B cell (primary cell): ENCODE measurements around the gene KIF16B. TPM values are rescaled to one million over a fixed set of nuclear protein-coding genes. Genes with fewer than 3 reads are reported as not detected.

Experiments
- ATAC-seq: fragments of 200-7000 bp; cut with Tn5 transposase; one replicate; pipeline ENCODE4 v1.10.0; 2021; ENCODE audit warnings: low read depth, mild to moderate bottlenecking, moderate number of reproducible peaks, moderate library complexity
- CTCF ChIA-PET: fragments of 350-600 bp; sonication (Branson Sonifier 250); formaldehyde crosslinking; loops from one replicate; lab custom pipeline; 2021; ENCODE audit warnings: antibody characterized with exemption, inconsistent platforms; lab: Charles Lee
- POLR2A ChIA-PET: fragments of 350-600 bp; sonication (Branson Sonifier 250); formaldehyde crosslinking; loops from one replicate; lab custom pipeline; 2021; ENCODE audit warnings: antibody characterized with exemption; lab: Charles Lee
- DNase-seq: peaks from one replicate; pipeline ENCODE4 v3.0.0; 2013
- H2AFZ ChIP-seq: 2 replicates; pipeline ENCODE4 v1.6.1; 2012; ENCODE audit warnings: mild to moderate bottlenecking, low read depth, low read length; ENCODE audit not compliant: insufficient read depth, poor library complexity, severe bottlenecking
- H3K27ac ChIP-seq, 2 donors: 1 replicate in 1 of 2; 2 replicates in 1 of 2; pipeline ENCODE4 v1.5.1; 2012 to 2013; ENCODE audit warnings: low read length in 2 of 2, mild to moderate bottlenecking in 2 of 2, moderate library complexity in 1 of 2
- H3K27me3 ChIP-seq, 4 experiments: fragments of 200-600 bp in 1 of 4; sonication (generic) in 1 of 4; replicated peaks in 1 of 4; 1 replicate in 2 of 4; 2 replicates in 2 of 4; pipeline versions ENCODE4 v1.6.1 to v1.7.0; 2013 to 2016; ENCODE audit warnings: low read length in 3 of 4, mild to moderate bottlenecking in 2 of 4, mixed read lengths in 1 of 4, moderate library complexity in 1 of 4; ENCODE audit not compliant: insufficient read depth in 4 of 4, control insufficient read depth in 3 of 4; ENCODE audit errors: control extremely low read depth in 1 of 4
- H3K36me3 ChIP-seq, 2 experiments: replicated peaks in 1 of 2; 1 replicate in 1 of 2; 2 replicates in 1 of 2; pipeline versions ENCODE4 v1.6.1 to v1.7.1; 2013; ENCODE audit warnings: low read length in 1 of 2; ENCODE audit not compliant: insufficient read depth in 2 of 2, control insufficient read depth in 1 of 2; ENCODE audit errors: control extremely low read depth in 1 of 2, extremely low read depth in 1 of 2
- H3K4me1 ChIP-seq, 2 donors: fragments of 200-600 bp in 1 of 2; sonication (generic) in 1 of 2; 1 replicate in 1 of 2; 2 replicates in 1 of 2; pipeline versions ENCODE4 v1.5.1 to v1.6.1; 2013 to 2017; ENCODE audit warnings: low read length in 2 of 2; ENCODE audit not compliant: control insufficient read depth in 2 of 2, insufficient read depth in 2 of 2
- H3K4me2 ChIP-seq: replicated peaks from 2 replicates; pipeline ENCODE3; 2012; ENCODE audit warnings: mild to moderate bottlenecking, low read depth, low read length; ENCODE audit not compliant: poor library complexity, severe bottlenecking
- H3K4me3 ChIP-seq, 5 experiments: fragments of 200-600 bp in 1 of 5; sonication (generic) in 1 of 5; 1 replicate in 3 of 5; 2 replicates in 2 of 5; pipeline versions ENCODE4 v1.5.1 to v1.7.0; 2011 to 2016; ENCODE audit warnings: low read length in 4 of 5, mild to moderate bottlenecking in 4 of 5, low read depth in 2 of 5, control low read depth in 1 of 5, moderate library complexity in 1 of 5; ENCODE audit not compliant: insufficient read depth in 1 of 5; ENCODE audit errors: control extremely low read depth in 1 of 5, extremely low read depth in 1 of 5
- H3K79me2 ChIP-seq: fragments of 200-600 bp; sonication (generic); one replicate; pipeline ENCODE4 v1.6.0; 2016; ENCODE audit warnings: low read length; ENCODE audit not compliant: control insufficient read depth, insufficient read depth
- H3K9ac ChIP-seq: fragments of 200-600 bp; sonication (generic); 2 replicates; pipeline ENCODE4 v1.6.1; 2017; ENCODE audit warnings: mild to moderate bottlenecking, low read length, moderate library complexity
- H3K9me3 ChIP-seq, 3 donors: one replicate each; pipeline versions ENCODE4 v1.6.1 to v1.7.1; 2013; ENCODE audit warnings: low read length in 2 of 3; ENCODE audit not compliant: control insufficient read depth in 2 of 3, insufficient read depth in 1 of 3; ENCODE audit errors: control extremely low read depth in 1 of 3
- H4K20me1 ChIP-seq: 2 replicates; pipeline ENCODE4 v1.6.0; 2012; ENCODE audit warnings: mild to moderate bottlenecking, low read length; ENCODE audit not compliant: insufficient read depth, control insufficient read depth, poor library complexity, severe bottlenecking
- H3K27ac Mint-ChIP-seq: one replicate; pipeline ENCODE4 v1.8.0; 2021; ENCODE audit warnings: mixed read lengths
- H3K27me3 Mint-ChIP-seq: one replicate; pipeline ENCODE4 v1.8.0; 2021; ENCODE audit warnings: mixed read lengths
- H3K4me1 Mint-ChIP-seq: one replicate; pipeline ENCODE4 v1.8.0; 2021; ENCODE audit warnings: mixed read lengths
- H3K4me3 Mint-ChIP-seq: one replicate; pipeline ENCODE4 v1.8.0; 2021; ENCODE audit warnings: mixed read lengths
- H3K9me3 Mint-ChIP-seq: one replicate; pipeline ENCODE4 v1.8.0; 2022; ENCODE audit warnings: mixed read lengths; ENCODE audit not compliant: insufficient read depth
- EZH2 ChIP-seq: IDR thresholded peaks from 2 replicates; pipeline ENCODE4 v1.6.1; 2012; ENCODE audit warnings: borderline replicate concordance, low read depth, mild to moderate bottlenecking, moderate library complexity, low read length; ENCODE audit not compliant: insufficient read depth, poor library complexity, severe bottlenecking
- WGBS: methylation state at CpG from one replicate; pipeline ENCODE4 v1.1.5; 2013; ENCODE audit warnings: missing lambda C conversion rate; ENCODE audit not compliant: insufficient coverage; 5-methylcytosine and 5-hydroxymethylcytosine counted together
- intact Hi-C: fragments of 100-400 bp; cut with micrococcal nuclease; formaldehyde crosslinking; loops from one replicate; pipeline ENCODE4 v1.10.0; 2022
- polyA plus RNA-seq: library from polyadenylated mRNA; depleted of rRNA; stranded (reverse); fragments of >200 nt; gene quantifications from 2 replicates; pipeline ENCODE4 v1.2.3, GENCODE V29; 2012
- total RNA-seq, 2 donors: library from RNA; stranded (reverse); fragments of 120-200 nt in 1 of 2; gene quantifications; 1 replicate in 1 of 2; 2 replicates in 1 of 2; pipeline versions ENCODE4 v1.2.3 to v1.2.4, GENCODE V29; 2013 to 2022
- TF ChIP-seq, protein P1 (sequence below): fragments of 200-600 bp; IDR thresholded peaks from one replicate; pipeline ENCODE4 v1.8.0; 2022; ENCODE audit warnings: antibody characterized with exemption, mild to moderate bottlenecking

KIF16B gene
- total and polyA plus RNA-seq, 2 donors (not counting 1 experiment from before 2014, with no cell fraction given): 4.5 to 13.0 TPM

DNA sequence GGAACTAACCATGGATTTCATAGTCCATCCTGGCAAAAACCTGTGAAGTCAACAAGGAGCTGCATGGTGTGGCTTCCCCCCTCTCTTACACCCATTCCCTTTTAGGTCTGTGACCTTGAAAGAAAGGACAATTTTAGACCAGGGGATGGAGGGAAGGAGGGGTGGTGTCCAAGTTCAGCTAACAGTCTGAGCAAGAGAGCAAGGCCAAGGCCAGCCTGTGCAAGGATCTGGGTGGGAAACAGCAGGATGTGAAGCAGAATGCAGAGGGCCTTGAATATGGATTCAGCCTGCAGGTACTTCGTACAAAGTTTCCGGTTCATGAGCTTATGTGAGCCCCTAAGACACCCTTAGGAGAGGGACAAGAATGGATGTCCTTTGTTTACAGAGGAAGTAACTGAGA lies 293.0 kb downstream of the KIF16B start:
- intact Hi-C loops: no loop called here
- ATAC-seq (no peak), DNase-seq (no peak)
- Histone ChIP-seq H3K4me1 (peaks cover 12 to 14% of the 10 kb centered on the region in 2 donors), H2AFZ (no peak overlapping the region), H3K9me3 (peaks cover 0 to 11% (median 0%) of the 10 kb centered on the region in 3 donors), H3K4me2 (no peak overlapping the region), H3K36me3 (no peaks in the 10 kb centered on the region), H3K4me3 (no peak overlapping the region), H4K20me1 (no peaks in the 10 kb centered on the region), H3K79me2 (no peaks in the 10 kb centered on the region), H3K27me3 (no peaks in the 10 kb centered on the region), H3K27ac (no peak overlapping the region), H3K9ac (no peak overlapping the region)
- TF ChIP-seq, protein P1, sequence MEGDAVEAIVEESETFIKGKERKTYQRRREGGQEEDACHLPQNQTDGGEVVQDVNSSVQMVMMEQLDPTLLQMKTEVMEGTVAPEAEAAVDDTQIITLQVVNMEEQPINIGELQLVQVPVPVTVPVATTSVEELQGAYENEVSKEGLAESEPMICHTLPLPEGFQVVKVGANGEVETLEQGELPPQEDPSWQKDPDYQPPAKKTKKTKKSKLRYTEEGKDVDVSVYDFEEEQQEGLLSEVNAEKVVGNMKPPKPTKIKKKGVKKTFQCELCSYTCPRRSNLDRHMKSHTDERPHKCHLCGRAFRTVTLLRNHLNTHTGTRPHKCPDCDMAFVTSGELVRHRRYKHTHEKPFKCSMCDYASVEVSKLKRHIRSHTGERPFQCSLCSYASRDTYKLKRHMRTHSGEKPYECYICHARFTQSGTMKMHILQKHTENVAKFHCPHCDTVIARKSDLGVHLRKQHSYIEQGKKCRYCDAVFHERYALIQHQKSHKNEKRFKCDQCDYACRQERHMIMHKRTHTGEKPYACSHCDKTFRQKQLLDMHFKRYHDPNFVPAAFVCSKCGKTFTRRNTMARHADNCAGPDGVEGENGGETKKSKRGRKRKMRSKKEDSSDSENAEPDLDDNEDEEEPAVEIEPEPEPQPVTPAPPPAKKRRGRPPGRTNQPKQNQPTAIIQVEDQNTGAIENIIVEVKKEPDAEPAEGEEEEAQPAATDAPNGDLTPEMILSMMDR: no peak
- TF ChIP-seq EZH2: no peak
- Mint-ChIP-seq H3K4me1 (peaks cover 25% of the 10 kb centered on the region), H3K9me3 (no peaks in the 10 kb centered on the region), H3K27me3 (no peaks in the 10 kb centered on the region), H3K27ac (no peak overlapping the region), H3K4me3 (no peak overlapping the region)
- WGBS: 100% methylated on average over 2 of the region's 2 CpGs
- CTCF ChIA-PET: interaction anchor here (0.6 to 1.5 kb wide), 2 partner anchors 36 to 195 kb away, joined by 5 read pairs; no protein-coding TSS in a partner anchor
- POLR2A ChIA-PET: no interaction called here

DNA sequence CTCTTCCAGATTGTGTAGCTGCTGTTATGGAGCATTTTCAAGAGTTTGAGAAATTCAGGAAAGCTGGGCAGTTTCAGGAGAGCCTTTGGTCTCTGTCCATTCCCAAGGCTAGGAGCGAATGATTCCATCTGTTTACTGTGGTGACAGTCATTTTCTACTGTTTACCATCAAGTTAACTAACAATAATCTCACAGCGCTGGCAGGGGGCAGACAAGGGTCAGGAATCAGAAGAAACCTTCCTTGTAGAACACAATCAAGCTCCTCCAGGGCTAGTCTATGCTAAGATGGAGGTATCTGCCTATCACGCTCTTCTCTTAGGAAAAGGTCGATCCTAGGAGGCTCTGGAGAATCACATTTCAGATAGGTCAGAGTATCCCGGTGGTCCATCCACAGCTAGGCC lies 293.9 kb downstream of the KIF16B start:
- H3K36me3 ChIP-seq: no peaks in the 10 kb centered on the region
- peaks cover 0 to 11% (median 0%) of the 10 kb centered on the region in 3 donors for H3K9me3 ChIP-seq
- intact Hi-C loops: no loop called here
- ChIA-PET CTCF (interaction anchor here (1.5 kb wide), 1 partner anchor 196 kb away, joined by 5 read pairs; no protein-coding TSS in a partner anchor), POLR2A (no interaction called here)
- ATAC-seq (no peak), DNase-seq (no peak)
- no peak for TF ChIP-seq EZH2
- TF ChIP-seq, protein P1: no peak
- peaks cover 10 to 11% of the 10 kb centered on the region in 2 donors for H3K4me1 ChIP-seq
- no peaks in the 10 kb centered on the region for H3K79me2 ChIP-seq
- no peak overlapping the region for H2AFZ ChIP-seq
- Mint-ChIP-seq H3K4me1 (peaks cover 23% of the 10 kb centered on the region), H3K4me3 (no peak overlapping the region), H3K9me3 (no peaks in the 10 kb centered on the region), H3K27me3 (no peaks in the 10 kb centered on the region), H3K27ac (no peak overlapping the region)
- H4K20me1 ChIP-seq: no peaks in the 10 kb centered on the region
- WGBS: 100% methylated on average over 2 of the region's 5 CpGs
- no peaks in the 10 kb centered on the region for H3K27me3 ChIP-seq
- H3K4me2 ChIP-seq: no peak overlapping the region
- no peak overlapping the region for H3K9ac ChIP-seq
- no peak overlapping the region for H3K27ac ChIP-seq
- no peak overlapping the region for H3K4me3 ChIP-seq
